ENCODE data around the gene LBH. TPM values are rescaled to one million over a fixed set of nuclear protein-coding genes. Genes with fewer than 3 reads are reported as not detected.

Gene LBH
- total RNA-seq, 1 donor from 2014 or later: 83.7 TPM

GRCh38 chr2:30300456-30301221, 69.3 kb downstream of the LBH start:
- DNase-seq (ENCODE audit: low read depth): no peak
- TF ChIP-seq CTCF (IDR thresholded peaks at IDR 0.05; ENCODE audit: insufficient read depth, low read length, poor library complexity, severe bottlenecking): no peak
- H3K27me3 ChIP-seq (ENCODE audit: control insufficient read depth, insufficient read depth, low read length): no peaks in the 10 kb centered on the region
- no peaks in the 10 kb centered on the region for H3K36me3 ChIP-seq (ENCODE audit: control insufficient read depth, insufficient read depth, low read length)
- no peak overlapping the region for H3K4me3 ChIP-seq (ENCODE audit: low read depth, low read length)

GRCh38 chr2:30301551-30301950, 70.2 kb downstream of the LBH start:
- no peak overlapping the region for H3K4me3 ChIP-seq (ENCODE audit: low read depth, low read length)
- H3K27me3 ChIP-seq (ENCODE audit: control insufficient read depth, insufficient read depth, low read length): no peaks in the 10 kb centered on the region
- H3K36me3 ChIP-seq (ENCODE audit: control insufficient read depth, insufficient read depth, low read length): no peaks in the 10 kb centered on the region
- no peak for DNase-seq (ENCODE audit: low read depth)
- TF ChIP-seq CTCF (IDR thresholded peaks at IDR 0.05; ENCODE audit: insufficient read depth, low read length, poor library complexity, severe bottlenecking): no peak

- no peak for TF ChIP-seq CTCF (IDR thresholded peaks at IDR 0.05; ENCODE audit: insufficient read depth, low read length, poor library complexity, severe bottlenecking)
- no peaks in the 10 kb centered on the region for H3K36me3 ChIP-seq (ENCODE audit: control insufficient read depth, insufficient read depth, low read length)
- H3K27me3 ChIP-seq (ENCODE audit: control insufficient read depth, insufficient read depth, low read length): no peaks in the 10 kb centered on the region
- DNase-seq (ENCODE audit: low read depth): no peak
- no peak overlapping the region for H3K4me3 ChIP-seq (ENCODE audit: low read depth, low read length)
Observed at GRCh38 chr2:30302566-30302965, 71.2 kb downstream of the LBH start.

- no peak for TF ChIP-seq CTCF (IDR thresholded peaks at IDR 0.05; ENCODE audit: insufficient read depth, low read length, poor library complexity, severe bottlenecking)
- Histone ChIP-seq H3K27me3 (ENCODE audit: control insufficient read depth, insufficient read depth, low read length) (no peaks in the 10 kb centered on the region), H3K36me3 (ENCODE audit: control insufficient read depth, insufficient read depth, low read length) (no peaks in the 10 kb centered on the region), H3K4me3 (ENCODE audit: low read depth, low read length) (no peak overlapping the region)
- DNase-seq (ENCODE audit: low read depth): no peak
Observed at GRCh38 chr2:30303095-30303494, 71.8 kb downstream of the LBH start.

GRCh38 chr2:30305235-30305634, 73.9 kb downstream of the LBH start:
- TF ChIP-seq CTCF (IDR thresholded peaks at IDR 0.05; ENCODE audit: insufficient read depth, low read length, poor library complexity, severe bottlenecking): no peak
- no peak for DNase-seq (ENCODE audit: low read depth)

GRCh38 chr2:30306522-30306921, 75.2 kb downstream of the LBH start:
- no peak for TF ChIP-seq CTCF (IDR thresholded peaks at IDR 0.05; ENCODE audit: insufficient read depth, low read length, poor library complexity, severe bottlenecking)
- H3K27me3 ChIP-seq (ENCODE audit: control insufficient read depth, insufficient read depth, low read length): no peaks in the 10 kb centered on the region
- no peak for DNase-seq (ENCODE audit: low read depth)
- H3K4me3 ChIP-seq (ENCODE audit: low read depth, low read length): no peak overlapping the region
- H3K36me3 ChIP-seq (ENCODE audit: control insufficient read depth, insufficient read depth, low read length): no peaks in the 10 kb centered on the region

More at GRCh38 chr2:30305235-30305634, 73.9 kb downstream of the LBH start:
- H3K4me3 ChIP-seq (ENCODE audit: low read depth, low read length): no peak overlapping the region
- H3K36me3 ChIP-seq (ENCODE audit: control insufficient read depth, insufficient read depth, low read length): no peaks in the 10 kb centered on the region
- H3K27me3 ChIP-seq (ENCODE audit: control insufficient read depth, insufficient read depth, low read length): no peaks in the 10 kb centered on the region
